ENCODE data around the gene LILRA1.
"Not testable (repeated sequence)": the region's sequence is repeated elsewhere in the genome, so short reads cannot be mapped to it uniquely, and the experiment has no call there.

GRCh38 chr19:54593445-54593844 is at the start of gene LILRA1:
- not testable (repeated sequence) for TF ChIP-seq CTCF (conservative IDR thresholded peaks at IDR 0.05; ENCODE audit: low read length); EZH2phosphoT487 (IDR thresholded peaks at IDR 0.05; ENCODE audit: borderline replicate concordance, low read depth, low read length)

All from OCI-LY7 (cell line).